K562 (cell line): Measurements from ENCODE around the gene INHA. TPM values are rescaled to one million over a fixed set of nuclear protein-coding genes. Genes with fewer than 3 reads are reported as not detected.
A peak's percentile ranks its signal among the peaks of the same experiment; 100 is the strongest.

ENCODE experiments used
- ATAC-seq: fragments of 200-7000 bp; cut with Tn5 transposase; 3 replicates; pipeline ENCODE4 v1.9.1; 2020; ENCODE audit warnings: moderate library complexity
- BruUV-seq: library from RNA; stranded (reverse); fragments of 400-500 nt; replicated peaks from 2 replicates; lab custom pipeline; 2021; lab: Mats Ljungman, UMichigan
- CTCF ChIA-PET: fragments of 300-600 bp; formaldehyde crosslinking; extraction: SDS; loops from one replicate; lab custom pipeline; 2021; ENCODE audit warnings: low intra/inter-chr PET ratio; lab: Yijun Ruan, JAX
- POLR2A ChIA-PET: fragments of 300-600, 350-650 bp; sonication (Branson Sonifier 250); formaldehyde crosslinking; extraction: SDS; loops from one replicate; lab custom pipeline; 2021; ENCODE audit warnings: antibody characterized with exemption, inconsistent platforms; lab: Yijun Ruan, JAX
- DNase-seq, 4 experiments: peaks; one replicate each; pipeline versions ENCODE4 v3.0.0 to v3.0.0-alpha.2; 2011 to 2018; ENCODE audit warnings: low spot score in 3 of 4, mixed read lengths in 3 of 4; ENCODE audit errors: extremely low read depth in 1 of 4
- FAIRE-seq: peaks from 2 replicates; lab custom pipeline; 2011; peaks lifted over from hg19 to GRCh38; lab: Jason Lieb, UNC
- H2AFZ ChIP-seq: 2 replicates; pipeline ENCODE4 v1.6.0; 2011; ENCODE audit warnings: low read depth, low read length, control low read depth, inconsistent platforms
- H3K27ac ChIP-seq: fragments of 200-600 bp; 3 replicates; pipeline ENCODE4 v1.8.0; 2011; ENCODE audit warnings: low read depth, mild to moderate bottlenecking, control low read depth, inconsistent platforms, low read length, moderate library complexity, mixed read lengths; ENCODE audit errors: extremely low read depth
- H3K27me3 ChIP-seq, 2 experiments: fragments of 300-600 bp in 1 of 2; 2 replicates in 1 of 2; 3 replicates in 1 of 2; pipeline versions ENCODE4 v1.6.0 to v1.8.0; 2011; ENCODE audit warnings: inconsistent platforms in 2 of 2, low read length in 2 of 2, mild to moderate bottlenecking in 1 of 2, mixed read lengths in 1 of 2, moderate library complexity in 1 of 2; ENCODE audit not compliant: control insufficient read depth in 2 of 2, insufficient read depth in 2 of 2
- H3K36me3 ChIP-seq: fragments of 300-600 bp; 3 replicates; pipeline ENCODE4 v1.8.0; 2011; ENCODE audit warnings: mild to moderate bottlenecking, low read length, inconsistent platforms; ENCODE audit not compliant: control insufficient read depth, insufficient read depth
- H3K4me1 ChIP-seq, 2 experiments: fragments of 200-600 bp in 1 of 2; replicated peaks in 1 of 2; 2 replicates in 1 of 2; 3 replicates in 1 of 2; pipeline versions ENCODE4 v1.5.1 to v1.8.0; 2011; ENCODE audit warnings: inconsistent platforms in 2 of 2, low read length in 2 of 2, mild to moderate bottlenecking in 1 of 2, mixed read lengths in 1 of 2, moderate library complexity in 1 of 2; ENCODE audit not compliant: control insufficient read depth in 2 of 2, insufficient read depth in 2 of 2
- H3K4me2 ChIP-seq: 2 replicates; pipeline ENCODE4 v1.6.1; 2011; ENCODE audit warnings: low read length, control low read depth, inconsistent platforms, mixed read lengths; ENCODE audit not compliant: insufficient read depth
- H3K4me3 ChIP-seq: fragments of 200-600 bp; sonication (generic), shearing (Covaris generic); 2 replicates; pipeline ENCODE4 v1.5.1; 2016; ENCODE audit warnings: control low read depth, inconsistent platforms
- H3K79me2 ChIP-seq: fragments of 200-600 bp; 3 replicates; pipeline ENCODE4 v1.8.0; 2011; ENCODE audit warnings: low read length, inconsistent platforms; ENCODE audit not compliant: control insufficient read depth, insufficient read depth
- H3K9ac ChIP-seq, 2 experiments: 2 replicates each; pipeline versions ENCODE4 v1.6.0 to v1.6.1; 2011; ENCODE audit warnings: low read depth in 2 of 2, low read length in 2 of 2, control low read depth in 1 of 2, inconsistent platforms in 1 of 2, mild to moderate bottlenecking in 1 of 2, mixed read lengths in 1 of 2; ENCODE audit not compliant: insufficient read depth in 1 of 2
- H3K9me1 ChIP-seq: one replicate; pipeline ENCODE4 v1.6.0; 2011; ENCODE audit warnings: inconsistent platforms, mild to moderate bottlenecking, low read length, moderate library complexity; ENCODE audit not compliant: control insufficient read depth, insufficient read depth
- H3K9me3 ChIP-seq: replicated peaks from 2 replicates; pipeline ENCODE4 v1.5.1; 2011; ENCODE audit warnings: low read depth, low read length, inconsistent platforms; ENCODE audit not compliant: control insufficient read depth, insufficient read depth
- H4K20me1 ChIP-seq: replicated peaks from 2 replicates; pipeline ENCODE4 v1.6.1; 2011; ENCODE audit warnings: low read length, inconsistent platforms, mixed read lengths; ENCODE audit not compliant: control insufficient read depth, insufficient read depth
- CREBBP ChIP-seq: IDR thresholded peaks from one replicate; pipeline ENCODE4 v1.6.1; 2012; ENCODE audit warnings: low read depth, mild to moderate bottlenecking, control low read depth, inconsistent platforms, low read length
- KDM2B ChIP-seq: fragments of 250-450 bp; sonication (Bioruptor Pico); IDR thresholded peaks from 2 replicates; pipeline ENCODE4 v1.8.0; 2021; ENCODE audit warnings: mild to moderate bottlenecking, moderate library complexity
- NFE2L1 ChIP-seq: fragments of 450-650 bp; IDR thresholded peaks from 2 replicates; pipeline ENCODE4 v1.6.1; 2016; ENCODE audit warnings: missing genetic modification characterization, low read depth, mild to moderate bottlenecking, missing compliant biosample characterization, moderate library complexity, borderline replicate concordance
- NR2C1 ChIP-seq, 2 experiments: fragments of 450-650 bp; IDR thresholded peaks; 2 replicates each; pipeline ENCODE4 v1.6.1; 2017; ENCODE audit warnings: mild to moderate bottlenecking in 2 of 2, antibody characterized with exemption in 1 of 2, inconsistent platforms in 1 of 2, missing compliant biosample characterization in 1 of 2, missing genetic modification characterization in 1 of 2
- SPI1 ChIP-seq: IDR thresholded peaks from 2 replicates; pipeline ENCODE4 v1.6.1; 2011; ENCODE audit warnings: low read depth, low read length, control low read depth, borderline replicate concordance
- WGBS: fragments of 100-300 bp; shearing (Covaris generic); methylation state at CpG from one replicate; pipeline ENCODE4 v1.1.6; 2016; ENCODE audit warnings: low coverage, mixed read lengths; ENCODE audit not compliant: insufficient coverage; ENCODE audit errors: missing lambda C conversion rate; 5-methylcytosine and 5-hydroxymethylcytosine counted together
- in situ Hi-C: fragments of 300-500 bp; cut with MboI; formaldehyde crosslinking; loops from 4 replicates; pipeline ENCODE4 v1.15.0; 2018; ENCODE audit warnings: inconsistent platforms, mixed read lengths
- intact Hi-C: fragments of 100-400 bp; cut with micrococcal nuclease; formaldehyde crosslinking; loops from 2 replicates; pipeline ENCODE4 v1.14.2; 2022
- polyA plus RNA-seq, 8 experiments: library from polyadenylated mRNA; depleted of rRNA in 4 of 8; stranded (reverse) in 5 of 8; unstranded in 3 of 8; fragments of >200 nt; fragmentation: Nextera tagmentation in 2 of 8; fragmentation: Illumina TruSeq in 1 of 8; extraction: Ambion mirVana in 2 of 8; extraction: Trizol in 1 of 8; gene quantifications; 2 replicates each; pipeline versions ENCODE4 v1.2.1 to v1.2.3, GENCODE V29; 2011 to 2014; ENCODE audit warnings: inconsistent platforms in 1 of 8, missing spikeins in 1 of 8
- total RNA-seq, 7 experiments: library from RNA; depleted of rRNA in 6 of 7; stranded (reverse); fragments of >200 nt in 6 of 7; fragmentation: Illumina TruSeq in 2 of 7; extraction: Trizol in 2 of 7; gene quantifications; 2 replicates each; pipeline versions ENCODE4 v1.2.1 to v1.2.3, GENCODE V29; 2011 to 2021; ENCODE audit warnings: low replicate concordance in 1 of 7
- TF ChIP-seq, protein P1 (sequence below): fragments of 200-600 bp; sonication (generic); IDR thresholded peaks from one replicate; pipeline ENCODE4 v1.6.1; 2012; ENCODE audit warnings: mild to moderate bottlenecking, low read depth, low read length, inconsistent platforms
- TF ChIP-seq, protein P2 (sequence below): fragments of 250-450 bp; sonication (Bioruptor Pico); IDR thresholded peaks from 2 replicates; pipeline ENCODE4 v1.5.0; 2022; ENCODE audit warnings: mild to moderate bottlenecking

The INHA gene
- total and polyA plus RNA-seq, 9 of the 15 experiments (the other 6 are each of a cell fraction or from before 2014, with no cell fraction given), result 0.07 to 1.9 (median 0.40) TPM

DNA sequence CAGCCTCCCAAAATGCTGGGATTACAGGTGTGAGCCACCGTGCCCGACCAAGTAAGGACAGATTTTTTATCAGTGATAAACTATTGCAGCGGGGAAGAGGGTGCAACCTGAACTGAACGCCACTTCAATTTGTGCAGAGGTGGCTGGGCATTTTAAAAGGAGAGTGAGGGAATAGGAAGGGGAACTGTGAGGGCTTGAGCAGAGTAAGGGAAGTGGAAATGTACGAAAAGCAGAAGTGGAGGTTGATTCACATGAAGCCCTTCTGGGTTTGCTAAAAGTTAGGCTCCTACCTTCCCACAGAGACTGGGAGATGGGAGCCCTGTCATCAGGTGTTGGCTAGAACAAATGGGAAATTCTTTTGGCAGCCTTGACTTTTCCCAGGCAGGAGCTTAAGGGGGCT is 31.7 kb downstream of the INHA start:
- ChIA-PET POLR2A (no interaction called here), CTCF (no interaction called here)
- no peaks in the 10 kb centered on the region for H3K9me3 ChIP-seq

More for the DNA sequence above, 31.7 kb downstream of the INHA start:
- ATAC-seq, result no peak
- Histone ChIP-seq H3K27me3 (no peaks in the 10 kb centered on the region), H3K4me2 (no peak overlapping the region), H4K20me1 (no peaks in the 10 kb centered on the region), H3K79me2 (0 out of 3 replicates have a peak, but pooled peaks cover under 1% of the 10 kb centered on the region), H3K9me1 (no peaks in the 10 kb centered on the region)
- in situ Hi-C loops, result no loop called here
- FAIRE-seq, result no peak
- WGBS, result 80% methylated on average over 5 of the region's 5 CpGs
- TF ChIP-seq NR2C1 (IDR thresholded peaks at IDR 0.05), result no peak
- no peak for TF ChIP-seq NR2C1 (tag; IDR thresholded peaks at IDR 0.05)
- no peak for TF ChIP-seq CREBBP
- TF ChIP-seq, protein P1, sequence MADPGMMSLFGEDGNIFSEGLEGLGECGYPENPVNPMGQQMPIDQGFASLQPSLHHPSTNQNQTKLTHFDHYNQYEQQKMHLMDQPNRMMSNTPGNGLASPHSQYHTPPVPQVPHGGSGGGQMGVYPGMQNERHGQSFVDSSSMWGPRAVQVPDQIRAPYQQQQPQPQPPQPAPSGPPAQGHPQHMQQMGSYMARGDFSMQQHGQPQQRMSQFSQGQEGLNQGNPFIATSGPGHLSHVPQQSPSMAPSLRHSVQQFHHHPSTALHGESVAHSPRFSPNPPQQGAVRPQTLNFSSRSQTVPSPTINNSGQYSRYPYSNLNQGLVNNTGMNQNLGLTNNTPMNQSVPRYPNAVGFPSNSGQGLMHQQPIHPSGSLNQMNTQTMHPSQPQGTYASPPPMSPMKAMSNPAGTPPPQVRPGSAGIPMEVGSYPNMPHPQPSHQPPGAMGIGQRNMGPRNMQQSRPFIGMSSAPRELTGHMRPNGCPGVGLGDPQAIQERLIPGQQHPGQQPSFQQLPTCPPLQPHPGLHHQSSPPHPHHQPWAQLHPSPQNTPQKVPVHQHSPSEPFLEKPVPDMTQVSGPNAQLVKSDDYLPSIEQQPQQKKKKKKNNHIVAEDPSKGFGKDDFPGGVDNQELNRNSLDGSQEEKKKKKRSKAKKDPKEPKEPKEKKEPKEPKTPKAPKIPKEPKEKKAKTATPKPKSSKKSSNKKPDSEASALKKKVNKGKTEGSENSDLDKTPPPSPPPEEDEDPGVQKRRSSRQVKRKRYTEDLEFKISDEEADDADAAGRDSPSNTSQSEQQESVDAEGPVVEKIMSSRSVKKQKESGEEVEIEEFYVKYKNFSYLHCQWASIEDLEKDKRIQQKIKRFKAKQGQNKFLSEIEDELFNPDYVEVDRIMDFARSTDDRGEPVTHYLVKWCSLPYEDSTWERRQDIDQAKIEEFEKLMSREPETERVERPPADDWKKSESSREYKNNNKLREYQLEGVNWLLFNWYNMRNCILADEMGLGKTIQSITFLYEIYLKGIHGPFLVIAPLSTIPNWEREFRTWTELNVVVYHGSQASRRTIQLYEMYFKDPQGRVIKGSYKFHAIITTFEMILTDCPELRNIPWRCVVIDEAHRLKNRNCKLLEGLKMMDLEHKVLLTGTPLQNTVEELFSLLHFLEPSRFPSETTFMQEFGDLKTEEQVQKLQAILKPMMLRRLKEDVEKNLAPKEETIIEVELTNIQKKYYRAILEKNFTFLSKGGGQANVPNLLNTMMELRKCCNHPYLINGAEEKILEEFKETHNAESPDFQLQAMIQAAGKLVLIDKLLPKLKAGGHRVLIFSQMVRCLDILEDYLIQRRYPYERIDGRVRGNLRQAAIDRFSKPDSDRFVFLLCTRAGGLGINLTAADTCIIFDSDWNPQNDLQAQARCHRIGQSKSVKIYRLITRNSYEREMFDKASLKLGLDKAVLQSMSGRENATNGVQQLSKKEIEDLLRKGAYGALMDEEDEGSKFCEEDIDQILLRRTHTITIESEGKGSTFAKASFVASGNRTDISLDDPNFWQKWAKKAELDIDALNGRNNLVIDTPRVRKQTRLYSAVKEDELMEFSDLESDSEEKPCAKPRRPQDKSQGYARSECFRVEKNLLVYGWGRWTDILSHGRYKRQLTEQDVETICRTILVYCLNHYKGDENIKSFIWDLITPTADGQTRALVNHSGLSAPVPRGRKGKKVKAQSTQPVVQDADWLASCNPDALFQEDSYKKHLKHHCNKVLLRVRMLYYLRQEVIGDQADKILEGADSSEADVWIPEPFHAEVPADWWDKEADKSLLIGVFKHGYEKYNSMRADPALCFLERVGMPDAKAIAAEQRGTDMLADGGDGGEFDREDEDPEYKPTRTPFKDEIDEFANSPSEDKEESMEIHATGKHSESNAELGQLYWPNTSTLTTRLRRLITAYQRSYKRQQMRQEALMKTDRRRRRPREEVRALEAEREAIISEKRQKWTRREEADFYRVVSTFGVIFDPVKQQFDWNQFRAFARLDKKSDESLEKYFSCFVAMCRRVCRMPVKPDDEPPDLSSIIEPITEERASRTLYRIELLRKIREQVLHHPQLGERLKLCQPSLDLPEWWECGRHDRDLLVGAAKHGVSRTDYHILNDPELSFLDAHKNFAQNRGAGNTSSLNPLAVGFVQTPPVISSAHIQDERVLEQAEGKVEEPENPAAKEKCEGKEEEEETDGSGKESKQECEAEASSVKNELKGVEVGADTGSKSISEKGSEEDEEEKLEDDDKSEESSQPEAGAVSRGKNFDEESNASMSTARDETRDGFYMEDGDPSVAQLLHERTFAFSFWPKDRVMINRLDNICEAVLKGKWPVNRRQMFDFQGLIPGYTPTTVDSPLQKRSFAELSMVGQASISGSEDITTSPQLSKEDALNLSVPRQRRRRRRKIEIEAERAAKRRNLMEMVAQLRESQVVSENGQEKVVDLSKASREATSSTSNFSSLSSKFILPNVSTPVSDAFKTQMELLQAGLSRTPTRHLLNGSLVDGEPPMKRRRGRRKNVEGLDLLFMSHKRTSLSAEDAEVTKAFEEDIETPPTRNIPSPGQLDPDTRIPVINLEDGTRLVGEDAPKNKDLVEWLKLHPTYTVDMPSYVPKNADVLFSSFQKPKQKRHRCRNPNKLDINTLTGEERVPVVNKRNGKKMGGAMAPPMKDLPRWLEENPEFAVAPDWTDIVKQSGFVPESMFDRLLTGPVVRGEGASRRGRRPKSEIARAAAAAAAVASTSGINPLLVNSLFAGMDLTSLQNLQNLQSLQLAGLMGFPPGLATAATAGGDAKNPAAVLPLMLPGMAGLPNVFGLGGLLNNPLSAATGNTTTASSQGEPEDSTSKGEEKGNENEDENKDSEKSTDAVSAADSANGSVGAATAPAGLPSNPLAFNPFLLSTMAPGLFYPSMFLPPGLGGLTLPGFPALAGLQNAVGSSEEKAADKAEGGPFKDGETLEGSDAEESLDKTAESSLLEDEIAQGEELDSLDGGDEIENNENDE, result no peak
- TF ChIP-seq, protein P2, sequence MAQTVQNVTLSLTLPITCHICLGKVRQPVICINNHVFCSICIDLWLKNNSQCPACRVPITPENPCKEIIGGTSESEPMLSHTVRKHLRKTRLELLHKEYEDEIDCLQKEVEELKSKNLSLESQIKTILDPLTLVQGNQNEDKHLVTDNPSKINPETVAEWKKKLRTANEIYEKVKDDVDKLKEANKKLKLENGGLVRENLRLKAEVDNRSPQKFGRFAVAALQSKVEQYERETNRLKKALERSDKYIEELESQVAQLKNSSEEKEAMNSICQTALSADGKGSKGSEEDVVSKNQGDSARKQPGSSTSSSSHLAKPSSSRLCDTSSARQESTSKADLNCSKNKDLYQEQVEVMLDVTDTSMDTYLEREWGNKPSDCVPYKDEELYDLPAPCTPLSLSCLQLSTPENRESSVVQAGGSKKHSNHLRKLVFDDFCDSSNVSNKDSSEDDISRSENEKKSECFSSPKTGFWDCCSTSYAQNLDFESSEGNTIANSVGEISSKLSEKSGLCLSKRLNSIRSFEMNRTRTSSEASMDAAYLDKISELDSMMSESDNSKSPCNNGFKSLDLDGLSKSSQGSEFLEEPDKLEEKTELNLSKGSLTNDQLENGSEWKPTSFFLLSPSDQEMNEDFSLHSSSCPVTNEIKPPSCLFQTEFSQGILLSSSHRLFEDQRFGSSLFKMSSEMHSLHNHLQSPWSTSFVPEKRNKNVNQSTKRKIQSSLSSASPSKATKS (CRISPR knock-in tag), result no peak
- TF ChIP-seq NFE2L1 (tag), result no peak
- no peak for TF ChIP-seq KDM2B
- peak; percentile 87; the same call in 1 of the 2 replicates for TF ChIP-seq SPI1
- TF ChIP-seq, all 486 proteins: peak for 1
- DNase-seq, result no peak
- H3K36me3 ChIP-seq, result peaks cover 7% of the 10 kb centered on the region; the same call in 1 of the 3 replicates
- no TSS peak for BruUV-seq
- H3K27ac ChIP-seq, result no peak overlapping the region
- H3K9ac ChIP-seq, result no peak overlapping the region
- H3K4me3 ChIP-seq, result no peak overlapping the region
- intact Hi-C loops, result no loop called here
- H2AFZ ChIP-seq, result no peak overlapping the region
- peaks cover 0 to 4% of the 10 kb centered on the region in 2 experiments; a peak in 3 of 5 replicates for H3K4me1 ChIP-seq
